Endodermal cell (in vitro differentiated cells): Measurements from ENCODE around the gene IKZF1. TPM values are rescaled to one million over a fixed set of nuclear protein-coding genes. Genes with fewer than 3 reads are reported as not detected.

Experiments
- DNase-seq: peaks from one replicate; pipeline ENCODE4 v3.0.0-alpha.2; 2017
- H3K27ac ChIP-seq: 2 replicates; pipeline ENCODE4 v1.5.1; 2013; ENCODE audit warnings: mild to moderate bottlenecking, low read depth, low read length, moderate library complexity
- H3K27me3 ChIP-seq: 2 replicates; pipeline ENCODE4 v1.6.1; 2013; ENCODE audit warnings: mild to moderate bottlenecking, low read length, moderate library complexity; ENCODE audit not compliant: insufficient read depth, control insufficient read depth, poor library complexity, severe bottlenecking
- H3K36me3 ChIP-seq: 2 replicates; pipeline ENCODE4 v1.7.0; 2013; ENCODE audit warnings: mild to moderate bottlenecking, low read length, moderate library complexity; ENCODE audit not compliant: control insufficient read depth, insufficient read depth
- H3K4me1 ChIP-seq: one replicate; pipeline ENCODE4 v1.7.0; 2013; ENCODE audit warnings: low read length; ENCODE audit not compliant: control insufficient read depth, insufficient read depth
- H3K4me3 ChIP-seq: 2 replicates; pipeline ENCODE4 v1.5.1; 2013; ENCODE audit warnings: mild to moderate bottlenecking, low read length, moderate library complexity
- H3K9ac ChIP-seq: 2 replicates; pipeline ENCODE4 v1.6.1; 2013; ENCODE audit warnings: mild to moderate bottlenecking, low read length, moderate library complexity; ENCODE audit not compliant: poor library complexity, severe bottlenecking; ENCODE audit errors: extremely low read depth
- H3K9me3 ChIP-seq: 2 replicates; pipeline ENCODE4 v1.6.1; 2013; ENCODE audit warnings: mild to moderate bottlenecking, low read length, moderate library complexity; ENCODE audit not compliant: control insufficient read depth
- H3K27ac Mint-ChIP-seq: 2 replicates; pipeline ENCODE4 v1.8.0; 2020; ENCODE audit warnings: mixed read lengths
- H3K27me3 Mint-ChIP-seq: 2 replicates; pipeline ENCODE4 v1.8.0; 2021; ENCODE audit warnings: mild to moderate bottlenecking, mixed read lengths; ENCODE audit not compliant: insufficient read depth
- H3K36me3 Mint-ChIP-seq: 2 replicates; pipeline ENCODE4 v1.8.0; 2020; ENCODE audit warnings: low read depth, mixed read lengths
- H3K4me1 Mint-ChIP-seq: 2 replicates; pipeline ENCODE4 v1.8.0; 2020; ENCODE audit warnings: mixed read lengths
- H3K4me3 Mint-ChIP-seq: 2 replicates; pipeline ENCODE4 v1.8.0; 2020; ENCODE audit warnings: mild to moderate bottlenecking, moderate library complexity, mixed read lengths
- H3K9me3 Mint-ChIP-seq: 2 replicates; pipeline ENCODE4 v1.8.0; 2020; ENCODE audit warnings: mild to moderate bottlenecking, mixed read lengths
- CTCF ChIP-seq: fragments of 200-600 bp; sonication (generic); conservative IDR thresholded peaks from 2 replicates; pipeline ENCODE4 v1.5.0; 2021; ENCODE audit warnings: antibody characterized with exemption, mild to moderate bottlenecking
- WGBS, 2 experiments: methylation state at CpG; one replicate each; pipeline versions ENCODE4 v1.1.5 to v1.1.7; 2013; ENCODE audit warnings: missing lambda C conversion rate in 2 of 2, mixed read lengths in 1 of 2; ENCODE audit not compliant: insufficient coverage in 1 of 2, insufficient read length in 1 of 2; 5-methylcytosine and 5-hydroxymethylcytosine counted together
- total RNA-seq, 2 donors: library from RNA; stranded (reverse); fragmentation: NEBNext Ultra II Directional in 1 of 2; extraction: Animal tissue kit (Norgen Biotek cat#: 25700) in 1 of 2; gene quantifications; 2 replicates in 1 of 2; 3 replicates in 1 of 2; pipeline ENCODE4 v1.2.1, GENCODE V29; 2021

The IKZF1 gene
- total RNA-seq, 2 donors from 2014 or later: 0.44 to 0.55 TPM

- H3K27ac ChIP-seq: no peak overlapping the region
- Mint-ChIP-seq H3K4me1 (no peaks in the 10 kb centered on the region), H3K36me3 (no peaks in the 10 kb centered on the region), H3K9me3 (no peaks in the 10 kb centered on the region), H3K27ac (no peak overlapping the region), H3K27me3 (no peaks in the 10 kb centered on the region), H3K4me3 (no peak overlapping the region)
- no peak for TF ChIP-seq CTCF
- no peaks in the 10 kb centered on the region for H3K27me3 ChIP-seq
- no peaks in the 10 kb centered on the region for H3K4me1 ChIP-seq
- H3K9me3 ChIP-seq: no peaks in the 10 kb centered on the region
- no peaks in the 10 kb centered on the region for H3K36me3 ChIP-seq
- no peak for DNase-seq
- no peak overlapping the region for H3K9ac ChIP-seq
- H3K4me3 ChIP-seq: no peak overlapping the region
- 89 to 90% methylated on average over 4 to 5 of the region's 5 CpGs for WGBS, 2 experiments
Measured at GRCh38 chr7:50406935-50407334, 102.4 kb downstream of the IKZF1 start.

- 89 to 100% methylated on average over 3 to 17 of the region's 17 CpGs for WGBS, 2 experiments
- no peaks in the 10 kb centered on the region for H3K36me3 Mint-ChIP-seq
- Histone ChIP-seq H3K4me3 (no peak overlapping the region), H3K9ac (no peak overlapping the region), H3K9me3 (no peaks in the 10 kb centered on the region), H3K36me3 (no peaks in the 10 kb centered on the region), H3K27ac (no peak overlapping the region), H3K27me3 (no peaks in the 10 kb centered on the region), H3K4me1 (no peaks in the 10 kb centered on the region)
- H3K4me1 Mint-ChIP-seq: no peaks in the 10 kb centered on the region
- H3K27me3 Mint-ChIP-seq: no peaks in the 10 kb centered on the region
- DNase-seq: no peak
- no peak overlapping the region for H3K27ac Mint-ChIP-seq
- H3K9me3 Mint-ChIP-seq: no peaks in the 10 kb centered on the region
- TF ChIP-seq CTCF: no peak
- no peak overlapping the region for H3K4me3 Mint-ChIP-seq
Measured at GRCh38 chr7:50409856-50410745, 105.6 kb downstream of the IKZF1 start.

- Mint-ChIP-seq H3K4me3 (no peak overlapping the region), H3K27me3 (no peaks in the 10 kb centered on the region), H3K36me3 (no peaks in the 10 kb centered on the region), H3K27ac (no peak overlapping the region), H3K4me1 (no peaks in the 10 kb centered on the region), H3K9me3 (no peaks in the 10 kb centered on the region)
- no peaks in the 10 kb centered on the region for H3K9me3 ChIP-seq
- no peak overlapping the region for H3K9ac ChIP-seq
- WGBS, 2 experiments: 91% methylated on average over 6 of the region's 6 CpGs; no CpG with 5 or more reads in 1 of the 2 experiments
- H3K4me1 ChIP-seq: no peaks in the 10 kb centered on the region
- no peak overlapping the region for H3K4me3 ChIP-seq
- H3K27me3 ChIP-seq: no peaks in the 10 kb centered on the region
- no peak for TF ChIP-seq CTCF
- no peak overlapping the region for H3K27ac ChIP-seq
- H3K36me3 ChIP-seq: no peaks in the 10 kb centered on the region
- no peak for DNase-seq
Measured at GRCh38 chr7:50411332-50411731, 106.8 kb downstream of the IKZF1 start.
